Glutamatergic neuron (in vitro differentiated cells): ENCODE measurements around the gene SRXN1. TPM values are rescaled to one million over a fixed set of nuclear protein-coding genes. Genes with fewer than 3 reads are reported as not detected.

Experiments used
- DNase-seq: peaks from one replicate; pipeline ENCODE4 v3.0.0; 2022
- H3K27ac Mint-ChIP-seq: one replicate; pipeline ENCODE4 v1.8.0; 2020; ENCODE audit warnings: mild to moderate bottlenecking, mixed read lengths, inconsistent platforms; ENCODE audit not compliant: unreplicated experiment
- H3K27me3 Mint-ChIP-seq: one replicate; pipeline ENCODE4 v1.8.0; 2020; ENCODE audit warnings: mild to moderate bottlenecking, moderate library complexity, mixed read lengths, inconsistent platforms; ENCODE audit not compliant: unreplicated experiment
- H3K36me3 Mint-ChIP-seq: one replicate; pipeline ENCODE4 v1.8.0; 2020; ENCODE audit warnings: mild to moderate bottlenecking, mixed read lengths, inconsistent platforms; ENCODE audit not compliant: unreplicated experiment
- H3K4me1 Mint-ChIP-seq: one replicate; pipeline ENCODE4 v1.8.0; 2020; ENCODE audit warnings: mild to moderate bottlenecking, low read depth, mixed read lengths, inconsistent platforms; ENCODE audit not compliant: unreplicated experiment
- H3K4me3 Mint-ChIP-seq: one replicate; pipeline ENCODE4 v1.8.0; 2020; ENCODE audit warnings: mild to moderate bottlenecking, mixed read lengths, inconsistent platforms; ENCODE audit not compliant: unreplicated experiment
- H3K9me3 Mint-ChIP-seq: one replicate; pipeline ENCODE4 v1.8.0; 2020; ENCODE audit warnings: mild to moderate bottlenecking, moderate library complexity, mixed read lengths, inconsistent platforms; ENCODE audit not compliant: unreplicated experiment
- CTCF ChIP-seq: fragments of 200-600 bp; sonication (generic); IDR thresholded peaks from one replicate; pipeline ENCODE4 v1.5.0; 2021; ENCODE audit not compliant: partially characterized antibody, unreplicated experiment
- total RNA-seq: library from RNA; stranded (reverse); fragmentation: NEBNext Ultra II Directional; extraction: Animal tissue kit (Norgen Biotek cat#: 25700); gene quantifications from one replicate; pipeline ENCODE4 v1.2.1, GENCODE V29; 2021; ENCODE audit not compliant: unreplicated experiment

SRXN1 gene
- total RNA-seq, 1 donor from 2014 or later = 6.3 TPM

- Mint-ChIP-seq H3K27me3 (peaks cover 6% of the 10 kb centered on the region), H3K27ac (no peak overlapping the region), H3K9me3 (peaks cover 11% of the 10 kb centered on the region), H3K36me3 (peaks cover 10% of the 10 kb centered on the region), H3K4me3 (peak overlapping the region; percentile 78), H3K4me1 (peaks cover 16% of the 10 kb centered on the region)
- no peak for TF ChIP-seq CTCF
- no peak for DNase-seq
These were observed 1.0 kb downstream of the SRXN1 start for GRCh38 chr20:651713-652614.

- peaks cover 13% of the 10 kb centered on the region for H3K4me1 Mint-ChIP-seq
- peaks cover 10% of the 10 kb centered on the region for H3K9me3 Mint-ChIP-seq
- peaks cover 9% of the 10 kb centered on the region for H3K36me3 Mint-ChIP-seq
- no peak for DNase-seq
- no peak overlapping the region for H3K4me3 Mint-ChIP-seq
- no peak overlapping the region for H3K27ac Mint-ChIP-seq
- TF ChIP-seq CTCF = peak; percentile 18
- peaks cover 6% of the 10 kb centered on the region for H3K27me3 Mint-ChIP-seq
These were observed 2.0 kb downstream of the SRXN1 start for GRCh38 chr20:650954-651353.

GRCh38 chr20:650281-650680, 2.7 kb downstream of the SRXN1 start:
- TF ChIP-seq CTCF = no peak
- Mint-ChIP-seq H3K27ac (no peak overlapping the region), H3K4me3 (no peak overlapping the region), H3K27me3 (peaks cover 5% of the 10 kb centered on the region), H3K9me3 (peaks cover 10% of the 10 kb centered on the region), H3K4me1 (peaks cover 16% of the 10 kb centered on the region), H3K36me3 (peaks cover 6% of the 10 kb centered on the region)
- no peak for DNase-seq

- DNase-seq = no peak
- TF ChIP-seq CTCF = no peak
- H3K36me3 Mint-ChIP-seq = peaks cover 6% of the 10 kb centered on the region
- H3K9me3 Mint-ChIP-seq = peaks cover 10% of the 10 kb centered on the region
- no peak overlapping the region for H3K4me3 Mint-ChIP-seq
- H3K27me3 Mint-ChIP-seq = peaks cover 4% of the 10 kb centered on the region
- H3K27ac Mint-ChIP-seq = no peak overlapping the region
- H3K4me1 Mint-ChIP-seq = peaks cover 19% of the 10 kb centered on the region
These were observed 5.5 kb downstream of the SRXN1 start for GRCh38 chr20:647479-648019.

GRCh38 chr20:646868-647233, 6.1 kb downstream of the SRXN1 start:
- Mint-ChIP-seq H3K27ac (no peak overlapping the region), H3K36me3 (peaks cover 6% of the 10 kb centered on the region), H3K9me3 (peaks cover 10% of the 10 kb centered on the region), H3K27me3 (peaks cover 4% of the 10 kb centered on the region), H3K4me3 (no peak overlapping the region), H3K4me1 (peaks cover 17% of the 10 kb centered on the region)
- no peak for TF ChIP-seq CTCF
- no peak for DNase-seq
